ENCODE results near the gene COL27A1. TPM values are rescaled to one million over a fixed set of nuclear protein-coding genes. Genes with fewer than 3 reads are reported as not detected.

Gene COL27A1
- total and polyA plus RNA-seq, 3 donors from 2014 or later, result 9.3 to 68.8 (median 25.7) TPM

DNA sequence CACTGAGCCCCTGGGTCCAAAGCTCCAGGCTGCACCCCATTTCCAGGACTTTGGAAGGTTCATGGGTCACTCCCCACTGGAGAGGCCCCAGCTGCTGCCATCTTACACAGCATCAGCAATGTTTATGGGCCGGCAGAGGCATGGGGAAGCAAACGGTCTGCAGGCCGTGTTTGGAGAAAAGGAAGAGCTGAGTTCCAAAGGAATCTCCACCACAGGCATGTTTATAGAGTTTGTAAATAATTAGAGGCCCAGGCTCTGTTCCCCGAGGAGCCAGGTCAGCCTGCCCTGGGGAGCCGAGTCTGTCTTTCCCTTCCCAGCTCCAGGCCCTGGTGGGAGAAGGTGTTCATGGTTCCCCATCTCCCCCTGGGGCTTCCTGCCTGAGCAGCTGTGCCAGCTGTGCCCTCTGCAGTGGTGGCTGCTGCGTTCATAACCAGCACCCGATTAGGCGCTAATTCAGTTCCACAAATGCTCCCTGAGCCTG, 64.8 kb downstream of the COL27A1 start:
- 73 to 80% methylated on average over 6 to 8 of the region's 8 CpGs for WGBS, 2 donors
- Histone ChIP-seq H3K27ac (no peak overlapping the region), H3K4me3 (no peak overlapping the region), H3K27me3 (no peaks in the 10 kb centered on the region), H3K36me3 (ENCODE audit: low read depth, missing control alignments) (no peaks in the 10 kb centered on the region), H3K9me3 (no peaks in the 10 kb centered on the region), H3K4me1 (peaks cover 12% of the 10 kb centered on the region)
- no peak for DNase-seq
- TF ChIP-seq, protein P1, sequence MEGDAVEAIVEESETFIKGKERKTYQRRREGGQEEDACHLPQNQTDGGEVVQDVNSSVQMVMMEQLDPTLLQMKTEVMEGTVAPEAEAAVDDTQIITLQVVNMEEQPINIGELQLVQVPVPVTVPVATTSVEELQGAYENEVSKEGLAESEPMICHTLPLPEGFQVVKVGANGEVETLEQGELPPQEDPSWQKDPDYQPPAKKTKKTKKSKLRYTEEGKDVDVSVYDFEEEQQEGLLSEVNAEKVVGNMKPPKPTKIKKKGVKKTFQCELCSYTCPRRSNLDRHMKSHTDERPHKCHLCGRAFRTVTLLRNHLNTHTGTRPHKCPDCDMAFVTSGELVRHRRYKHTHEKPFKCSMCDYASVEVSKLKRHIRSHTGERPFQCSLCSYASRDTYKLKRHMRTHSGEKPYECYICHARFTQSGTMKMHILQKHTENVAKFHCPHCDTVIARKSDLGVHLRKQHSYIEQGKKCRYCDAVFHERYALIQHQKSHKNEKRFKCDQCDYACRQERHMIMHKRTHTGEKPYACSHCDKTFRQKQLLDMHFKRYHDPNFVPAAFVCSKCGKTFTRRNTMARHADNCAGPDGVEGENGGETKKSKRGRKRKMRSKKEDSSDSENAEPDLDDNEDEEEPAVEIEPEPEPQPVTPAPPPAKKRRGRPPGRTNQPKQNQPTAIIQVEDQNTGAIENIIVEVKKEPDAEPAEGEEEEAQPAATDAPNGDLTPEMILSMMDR (IDR thresholded peaks at IDR 0.05), result no peak
- no peak for TF ChIP-seq POLR2A (IDR thresholded peaks at IDR 0.05)
- intact Hi-C loops (cut with DNase I; ENCODE audit: low total_unique reads), result no loop called here

DNA sequence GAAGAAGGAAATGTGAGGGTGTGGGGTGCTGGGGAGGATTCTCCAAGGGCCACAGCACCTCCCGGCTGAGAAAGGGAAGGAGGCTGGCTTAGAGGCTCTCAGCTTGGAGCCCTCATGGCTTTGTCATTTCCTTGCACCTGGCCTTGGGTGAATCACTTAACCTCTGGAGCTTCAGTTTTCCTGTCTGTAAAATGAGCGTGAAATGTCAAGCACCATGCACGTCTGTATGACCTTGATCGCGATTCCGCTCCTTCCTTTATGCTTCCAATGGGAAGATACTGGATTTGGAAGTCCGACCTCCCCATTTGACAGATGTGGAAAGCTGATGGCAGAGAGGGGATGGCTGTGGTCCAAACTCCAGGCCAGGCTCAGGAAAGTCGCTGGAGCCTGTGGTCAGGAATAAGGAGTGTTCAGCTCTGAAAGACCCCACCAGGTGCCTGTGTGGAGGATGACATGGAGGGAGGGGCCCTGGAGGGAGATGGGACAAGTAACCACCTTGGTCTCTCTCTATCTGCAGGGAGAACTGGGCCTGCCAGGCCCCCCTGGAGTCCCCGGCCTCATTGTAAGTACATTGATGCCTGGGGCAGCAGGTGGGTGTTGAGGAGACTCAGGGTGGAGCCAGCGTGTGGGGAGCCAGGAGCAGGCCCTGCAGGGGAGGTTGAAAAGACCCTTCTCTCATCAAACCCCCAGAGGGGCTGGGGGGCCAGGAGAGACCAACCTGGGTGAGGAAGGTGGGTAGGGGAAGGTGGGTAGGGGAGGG, 66.5 kb downstream of the COL27A1 start:
- WGBS, 2 donors, result 87 to 88% methylated on average over 9 to 10 of the region's 10 CpGs
- Histone ChIP-seq H3K9me3 (no peaks in the 10 kb centered on the region), H3K36me3 (ENCODE audit: low read depth, missing control alignments) (no peaks in the 10 kb centered on the region), H3K4me1 (no peaks in the 10 kb centered on the region), H3K4me3 (no peak overlapping the region), H3K27ac (no peak overlapping the region), H3K27me3 (no peaks in the 10 kb centered on the region)
- no peak for DNase-seq
- intact Hi-C loops (cut with DNase I; ENCODE audit: low total_unique reads), result no loop called here
- TF ChIP-seq POLR2A (IDR thresholded peaks at IDR 0.05), result no peak
- TF ChIP-seq, protein P1 (IDR thresholded peaks at IDR 0.05), result no peak

- no peak for TF ChIP-seq POLR2A (IDR thresholded peaks at IDR 0.05)
- TF ChIP-seq, protein P1 (IDR thresholded peaks at IDR 0.05), result no peak
- no peaks in the 10 kb centered on the region for H3K36me3 ChIP-seq (ENCODE audit: low read depth, missing control alignments)
- no peak overlapping the region for H3K4me3 ChIP-seq
- H3K27me3 ChIP-seq, result no peaks in the 10 kb centered on the region
- H3K27ac ChIP-seq, result no peak overlapping the region
- H3K9me3 ChIP-seq, result no peaks in the 10 kb centered on the region
- peaks cover 5% of the 10 kb centered on the region for H3K4me1 ChIP-seq
- intact Hi-C loops (cut with DNase I; ENCODE audit: low total_unique reads), result no loop called here
- DNase-seq, result no peak
- WGBS, 2 donors, result 82 to 90% methylated on average over 4 of the region's 4 CpGs
Measured at GRCh38 chr9:114223564-114224246, 68.4 kb downstream of the COL27A1 start.

DNA sequence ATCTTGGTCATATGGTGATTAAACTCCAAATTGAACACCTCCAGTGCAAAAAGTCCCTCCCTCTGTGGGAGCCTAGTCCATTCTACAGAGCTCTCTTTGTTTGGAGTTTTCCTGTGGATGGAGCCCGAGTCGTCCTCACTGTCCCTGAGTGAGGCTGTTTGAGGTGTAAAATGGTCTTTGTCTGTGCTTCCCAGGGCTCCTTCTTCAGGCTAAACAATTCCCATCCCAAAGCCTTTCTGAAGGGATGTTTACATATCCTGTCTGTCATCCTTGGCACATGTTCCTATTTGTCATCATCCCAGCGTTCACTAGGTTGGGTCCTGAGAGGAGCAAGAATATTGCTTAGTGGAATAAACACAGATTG, 68.9 kb downstream of the COL27A1 start:
- TF ChIP-seq POLR2A (IDR thresholded peaks at IDR 0.05), result no peak
- TF ChIP-seq, protein P1 (IDR thresholded peaks at IDR 0.05), result no peak
- H3K27ac ChIP-seq, result no peak overlapping the region
- no peaks in the 10 kb centered on the region for H3K36me3 ChIP-seq (ENCODE audit: low read depth, missing control alignments)
- no peak for DNase-seq
- H3K9me3 ChIP-seq, result no peaks in the 10 kb centered on the region
- 37 to 49% methylated on average over 3 of the region's 3 CpGs for WGBS, 2 donors
- no peak overlapping the region for H3K4me3 ChIP-seq
- intact Hi-C loops (cut with DNase I; ENCODE audit: low total_unique reads), result no loop called here
- no peaks in the 10 kb centered on the region for H3K27me3 ChIP-seq
- H3K4me1 ChIP-seq, result peaks cover 5% of the 10 kb centered on the region

Measured in testis (tissue), 3 donors.